WI38 (cell line): ENCODE results near the gene CERKL.

Experiments used
- H3K4me3 ChIP-seq: 2 replicates; pipeline ENCODE4 v1.5.1; 2011; ENCODE audit warnings: low read depth, mild to moderate bottlenecking, control low read depth, low read length
- TF ChIP-seq, protein P1 (sequence below): IDR thresholded peaks from 2 replicates; pipeline ENCODE4 v1.5.1; 2012; ENCODE audit warnings: low read depth, mild to moderate bottlenecking, control low read depth, low read length

CERKL gene

DNA sequence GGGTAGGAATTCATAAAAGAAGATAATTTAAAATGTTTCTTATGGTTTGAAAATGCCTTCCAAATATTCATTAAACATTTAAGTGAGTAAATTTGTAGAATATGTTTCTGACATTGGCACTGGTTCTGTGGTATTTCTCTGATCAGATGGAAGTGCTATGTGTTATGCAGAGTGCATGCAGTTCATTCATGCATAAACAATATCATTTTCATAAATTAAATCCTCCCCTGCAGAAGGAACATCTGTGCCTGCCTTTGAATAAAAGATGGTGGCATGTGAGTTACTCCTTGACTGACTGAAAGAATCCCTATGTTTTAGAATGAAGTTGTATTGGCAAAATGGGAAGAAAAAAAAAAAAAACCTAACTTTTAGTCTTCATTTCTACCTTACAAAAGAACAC lies 17.6 kb upstream of the CERKL start:
- TF ChIP-seq, protein P1, sequence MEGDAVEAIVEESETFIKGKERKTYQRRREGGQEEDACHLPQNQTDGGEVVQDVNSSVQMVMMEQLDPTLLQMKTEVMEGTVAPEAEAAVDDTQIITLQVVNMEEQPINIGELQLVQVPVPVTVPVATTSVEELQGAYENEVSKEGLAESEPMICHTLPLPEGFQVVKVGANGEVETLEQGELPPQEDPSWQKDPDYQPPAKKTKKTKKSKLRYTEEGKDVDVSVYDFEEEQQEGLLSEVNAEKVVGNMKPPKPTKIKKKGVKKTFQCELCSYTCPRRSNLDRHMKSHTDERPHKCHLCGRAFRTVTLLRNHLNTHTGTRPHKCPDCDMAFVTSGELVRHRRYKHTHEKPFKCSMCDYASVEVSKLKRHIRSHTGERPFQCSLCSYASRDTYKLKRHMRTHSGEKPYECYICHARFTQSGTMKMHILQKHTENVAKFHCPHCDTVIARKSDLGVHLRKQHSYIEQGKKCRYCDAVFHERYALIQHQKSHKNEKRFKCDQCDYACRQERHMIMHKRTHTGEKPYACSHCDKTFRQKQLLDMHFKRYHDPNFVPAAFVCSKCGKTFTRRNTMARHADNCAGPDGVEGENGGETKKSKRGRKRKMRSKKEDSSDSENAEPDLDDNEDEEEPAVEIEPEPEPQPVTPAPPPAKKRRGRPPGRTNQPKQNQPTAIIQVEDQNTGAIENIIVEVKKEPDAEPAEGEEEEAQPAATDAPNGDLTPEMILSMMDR, result no peak
- H3K4me3 ChIP-seq, result no peak overlapping the region

DNA sequence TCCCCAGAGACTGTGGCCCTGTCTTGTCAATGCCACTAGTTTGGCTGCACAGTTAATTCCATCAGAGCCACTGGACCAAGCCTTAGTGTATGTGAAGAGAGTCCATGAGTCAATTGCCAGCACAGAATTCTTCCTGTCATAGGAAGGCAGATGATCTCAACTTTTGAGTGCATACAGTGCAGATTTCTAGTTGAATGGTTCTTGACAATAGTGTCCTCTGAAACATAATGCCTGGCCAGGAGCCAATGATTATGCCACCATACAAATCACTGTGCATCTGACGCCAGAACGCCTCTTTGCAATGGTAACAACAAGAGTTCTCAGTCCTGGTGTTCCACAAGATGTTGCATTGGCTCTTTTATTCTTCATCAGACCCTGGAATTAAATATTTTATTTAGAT lies 16.3 kb upstream of the CERKL start:
- TF ChIP-seq, protein P1, result no peak
- no peak overlapping the region for H3K4me3 ChIP-seq

DNA sequence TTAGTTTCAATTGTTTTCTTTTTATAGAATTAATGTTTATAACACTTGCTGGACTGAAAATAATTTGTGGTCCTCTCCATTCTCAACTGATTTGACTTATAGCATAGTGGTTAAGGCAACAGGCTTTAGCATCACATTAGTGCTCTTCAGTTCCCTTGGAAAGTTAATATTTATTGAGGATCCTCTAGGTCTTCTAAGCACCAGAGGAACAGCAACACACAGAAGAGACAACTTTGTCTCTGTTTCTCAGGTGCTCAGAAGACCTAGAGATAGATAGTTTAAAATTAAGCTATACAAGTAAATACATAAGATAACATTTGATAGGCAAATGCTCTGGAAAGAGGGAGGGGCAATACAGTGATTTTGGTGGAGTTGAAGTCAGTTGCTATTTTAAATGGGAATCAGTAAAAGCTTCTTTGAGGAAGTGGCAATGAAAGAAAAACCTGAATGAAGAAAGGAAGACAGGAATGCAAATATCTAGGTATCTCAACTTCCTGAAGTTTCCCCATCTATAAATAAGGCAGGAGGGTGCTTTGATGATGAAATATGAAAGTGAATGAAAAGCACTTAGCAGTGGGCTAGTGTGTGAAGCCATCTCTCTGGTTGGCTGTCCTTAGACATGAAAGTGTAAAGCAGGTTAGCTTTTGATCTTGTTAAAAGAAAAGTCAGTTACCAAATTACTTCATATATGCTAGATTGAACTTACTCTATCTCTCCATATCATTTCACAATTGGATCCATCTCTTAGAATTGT lies 15.5 kb upstream of the CERKL start:
- TF ChIP-seq, protein P1, result no peak
- no peak overlapping the region for H3K4me3 ChIP-seq

DNA sequence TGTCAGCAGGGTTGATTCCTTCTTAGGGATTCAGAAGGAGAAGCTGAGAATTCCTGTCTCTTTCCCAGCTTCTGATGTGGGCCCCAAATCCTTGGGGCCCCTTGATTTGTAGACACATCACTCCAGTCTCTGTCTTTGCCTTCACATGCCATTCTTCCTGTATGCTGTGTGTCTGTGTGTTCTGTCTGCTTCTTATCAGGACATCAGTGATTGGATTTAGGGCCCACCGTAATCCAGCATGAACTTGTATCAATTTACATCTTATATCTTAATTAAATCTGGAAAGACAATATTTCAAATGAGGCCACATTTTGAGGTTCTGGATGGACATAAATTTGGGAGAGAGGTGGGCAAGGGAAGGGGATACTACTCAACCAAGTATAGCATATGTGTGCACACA lies 13.7 kb upstream of the CERKL start:
- TF ChIP-seq, protein P1, result no peak
- H3K4me3 ChIP-seq, result no peak overlapping the region

DNA sequence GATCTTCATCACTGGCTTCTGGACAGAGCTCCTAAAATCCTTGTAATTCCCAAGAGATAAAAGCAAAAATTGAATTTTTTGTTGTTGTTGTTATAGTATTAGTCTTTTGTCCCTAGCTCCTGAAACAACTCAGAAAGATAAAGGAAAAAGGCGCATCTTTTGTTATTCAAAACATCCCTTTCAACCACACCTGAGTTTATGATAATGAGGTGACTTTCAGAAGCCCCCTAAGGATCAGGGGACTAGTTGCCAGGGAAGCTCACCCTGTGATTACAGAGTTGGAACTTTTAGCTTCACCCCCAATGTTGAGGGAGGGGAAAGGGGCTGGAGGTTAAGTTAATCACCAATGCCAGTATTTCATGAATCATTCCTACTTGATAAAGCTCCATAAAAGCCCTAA lies 10.3 kb upstream of the CERKL start:
- no peak overlapping the region for H3K4me3 ChIP-seq
- TF ChIP-seq, protein P1, result no peak

DNA sequence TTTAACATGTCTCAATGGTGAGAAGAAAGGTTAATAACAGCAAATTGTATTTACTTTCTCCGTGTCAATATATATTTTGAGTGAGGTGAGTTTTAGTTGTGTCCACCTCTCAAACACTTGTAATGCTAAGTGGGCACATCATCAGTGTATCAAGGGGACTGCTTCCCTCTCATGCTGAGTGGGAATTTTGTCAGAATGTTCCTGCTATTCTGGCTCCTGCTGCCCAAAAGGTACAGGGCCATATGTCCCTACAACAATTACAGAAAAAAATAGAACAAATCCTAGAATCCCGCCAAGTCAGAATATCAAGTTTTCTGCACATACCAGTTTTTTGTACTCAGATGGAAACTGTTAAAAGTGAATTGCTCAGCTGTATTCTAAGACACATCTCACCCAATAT lies 5.4 kb upstream of the CERKL start:
- H3K4me3 ChIP-seq, result no peak overlapping the region
- TF ChIP-seq, protein P1, result no peak

DNA sequence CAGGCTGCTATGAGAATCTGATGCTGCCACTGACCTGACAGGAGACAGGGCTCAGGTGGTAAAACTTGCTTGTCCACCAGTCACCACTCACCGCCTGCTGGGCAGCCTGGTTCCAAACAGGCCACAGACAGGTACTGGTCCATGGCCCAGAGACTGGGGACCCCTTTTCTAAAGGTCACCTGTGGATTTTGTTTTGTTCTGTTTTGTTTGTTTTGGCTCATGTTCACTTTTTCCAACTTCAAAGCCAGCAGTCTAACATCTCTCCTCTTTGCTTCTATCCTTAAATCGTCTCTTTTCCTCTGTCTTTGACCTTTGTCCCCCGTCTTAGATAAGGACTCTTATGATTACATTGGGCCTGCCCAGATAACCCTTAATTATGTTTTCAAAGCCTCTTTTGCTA lies 3.3 kb upstream of the CERKL start:
- no peak overlapping the region for H3K4me3 ChIP-seq
- TF ChIP-seq, protein P1, result no peak
